Transverse colon (tissue), 4 donors: ENCODE measurements around the gene IDUA. TPM values are rescaled to one million over a fixed set of nuclear protein-coding genes. Genes with fewer than 3 reads are reported as not detected.
"Not testable (repeated sequence)": the region's sequence is repeated elsewhere in the genome, so short reads cannot be mapped to it uniquely, and the experiment has no call there.

Source experiments
- DNase-seq: peaks from one replicate; pipeline ENCODE4 v3.0.0-alpha.2; 2019
- H3K27ac ChIP-seq, 4 donors: fragments of 200-600 bp; sonication (generic); 2 replicates each; pipeline ENCODE4 v1.5.1; 2016 to 2018; ENCODE audit warnings: inconsistent platforms in 4 of 4
- H3K27me3 ChIP-seq: fragments of 200-600 bp; sonication (generic); 2 replicates; pipeline ENCODE4 v1.5.1; 2017; ENCODE audit warnings: inconsistent platforms
- H3K36me3 ChIP-seq, 4 donors: fragments of 200-600 bp; sonication (generic); 2 replicates each; pipeline ENCODE4 v1.5.1; 2017 to 2019; ENCODE audit warnings: inconsistent platforms in 4 of 4
- H3K4me1 ChIP-seq, 4 donors: fragments of 200-600 bp; sonication (generic); 2 replicates each; pipeline ENCODE4 v1.5.1; 2017 to 2020; ENCODE audit warnings: inconsistent platforms in 4 of 4
- H3K4me3 ChIP-seq, 4 donors: fragments of 200-600 bp; sonication (generic); 1 replicate in 1 of 4; 2 replicates in 3 of 4; pipeline versions ENCODE4 v1.5.1 to v1.6.1; 2017 to 2019; ENCODE audit warnings: inconsistent platforms in 4 of 4
- H3K9me3 ChIP-seq, 2 donors: fragments of 200-600 bp; sonication (generic); 2 replicates each; pipeline ENCODE4 v1.5.1; 2017 to 2019; ENCODE audit warnings: inconsistent platforms in 2 of 2
- CTCF ChIP-seq, 5 experiments: fragments of 200-600 bp in 3 of 5; fragments of 450-650 bp in 2 of 5; sonication (generic) in 3 of 5; IDR thresholded peaks; 1 replicate in 2 of 5; 2 replicates in 3 of 5; pipeline ENCODE4 v1.5.1; 2016 to 2017; ENCODE audit warnings: antibody characterized with exemption in 5 of 5, inconsistent platforms in 3 of 5, mild to moderate bottlenecking in 2 of 5, moderate library complexity in 1 of 5
- EP300 ChIP-seq: sonication (generic); formaldehyde crosslinking; IDR thresholded peaks from one replicate; pipeline ENCODE4 v1.6.1; 2017; ENCODE audit warnings: antibody characterized with exemption, low read depth
- POLR2A ChIP-seq: fragments of 450-650 bp; IDR thresholded peaks from one replicate; pipeline ENCODE4 v1.6.1; 2016; ENCODE audit warnings: antibody characterized with exemption, mild to moderate bottlenecking, moderate library complexity
- POLR2AphosphoS5 ChIP-seq, 3 donors: sonication (generic); formaldehyde crosslinking; IDR thresholded peaks; one replicate each; pipeline ENCODE4 v1.6.1; 2016; ENCODE audit warnings: antibody characterized with exemption in 3 of 3
- WGBS, 2 donors: methylation state at CpG; one replicate each; pipeline ENCODE4 v1.1.5; 2018; ENCODE audit warnings: low coverage in 1 of 2; 5-methylcytosine and 5-hydroxymethylcytosine counted together
- in situ Hi-C, 4 donors: fragments of 200-750 bp; cut with MboI; loops; one replicate each; pipeline versions ENCODE4 v1.15.0 to v1.15.1; 2017; ENCODE audit warnings: low sequenced_read_pairs in 3 of 4, low pct_ligation_motif_present in 1 of 4, low pct_unique_long_range_greater_than_20kb in 1 of 4
- intact Hi-C: fragments of 100-400 bp; cut with DNase I; formaldehyde crosslinking; loops from one replicate; pipeline ENCODE4 v1.15.1; 2023; ENCODE audit warnings: low total_unique reads
- total RNA-seq, 4 donors: library from RNA; depleted of rRNA; stranded (reverse); fragments of >200 nt; gene quantifications; one replicate each; pipeline ENCODE4 v1.1.0, GENCODE V29; 2016

The IDUA gene
- total RNA-seq, 4 donors from 2014 or later: 25.9 to 78.6 (median 40.4) TPM

GRCh38 chr4:1052231-1052671 is 65.4 kb downstream of the IDUA start:
- Histone ChIP-seq H3K27ac (no peak overlapping the region), H3K36me3 (no peaks in the 10 kb centered on the region), H3K4me1 (peaks cover 0 to 16% (median 10%) of the 10 kb centered on the region in 4 donors), H3K9me3 (no peaks in the 10 kb centered on the region), H3K4me3 (no peak overlapping the region), H3K27me3 (peaks cover 58% of the 10 kb centered on the region)
- WGBS, 2 donors: 71% methylated on average over 15 of the region's 15 CpGs; no CpG with 5 or more reads in 1 of the 2 donors
- no peak for TF ChIP-seq POLR2A
- no peak for TF ChIP-seq EP300
- TF ChIP-seq POLR2AphosphoS5 (IDR thresholded peaks at IDR 0.05): no peak
- no peak for TF ChIP-seq CTCF (IDR thresholded peaks at IDR 0.05)
- in situ Hi-C loops (no loop called here), intact Hi-C loops (no loop called here)
- no peak for DNase-seq

DNA sequence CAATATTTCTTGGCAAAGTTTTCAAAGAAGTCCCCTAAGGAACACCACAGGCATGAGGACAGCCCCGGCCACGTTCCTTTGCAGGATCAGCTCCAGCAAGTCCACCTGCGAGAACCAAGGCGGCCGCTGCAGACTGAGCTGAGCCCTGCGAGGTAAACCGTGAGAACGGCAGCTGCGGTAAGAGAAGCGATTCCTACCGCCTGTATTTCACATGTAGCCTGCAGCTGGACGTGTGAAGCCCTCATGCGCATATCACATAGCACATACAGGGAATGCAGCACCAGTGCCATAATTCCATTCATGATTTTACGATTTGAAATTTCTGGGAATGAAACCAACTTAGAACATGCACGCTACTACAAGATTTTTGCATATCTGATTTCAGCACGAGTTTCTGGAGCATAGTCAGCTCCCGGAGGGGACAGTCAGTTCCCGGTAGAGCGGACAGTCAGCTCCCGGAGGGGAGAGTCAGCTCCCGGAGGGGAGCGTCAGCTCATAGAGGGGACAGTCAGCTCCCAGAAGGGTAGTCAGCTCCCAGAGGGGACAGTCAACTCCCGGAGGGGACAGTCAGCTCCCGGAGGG is 66.3 kb downstream of the IDUA start:
- Histone ChIP-seq H3K36me3 (no peaks in the 10 kb centered on the region), H3K9me3 (no peaks in the 10 kb centered on the region), H3K27ac (no peak overlapping the region), H3K4me1 (peaks cover 0 to 8% (median 4%) of the 10 kb centered on the region in 4 donors), H3K4me3 (no peak overlapping the region), H3K27me3 (peaks cover 58% of the 10 kb centered on the region)
- in situ Hi-C loops: no loop called here
- no peak for DNase-seq
- TF ChIP-seq EP300 (peak; percentile 22), CTCF (IDR thresholded peaks at IDR 0.05) (no peak)
- intact Hi-C loops: no loop called here
- 30 to 48% methylated on average over 8 to 24 of the region's 24 CpGs for WGBS, 2 donors

DNA sequence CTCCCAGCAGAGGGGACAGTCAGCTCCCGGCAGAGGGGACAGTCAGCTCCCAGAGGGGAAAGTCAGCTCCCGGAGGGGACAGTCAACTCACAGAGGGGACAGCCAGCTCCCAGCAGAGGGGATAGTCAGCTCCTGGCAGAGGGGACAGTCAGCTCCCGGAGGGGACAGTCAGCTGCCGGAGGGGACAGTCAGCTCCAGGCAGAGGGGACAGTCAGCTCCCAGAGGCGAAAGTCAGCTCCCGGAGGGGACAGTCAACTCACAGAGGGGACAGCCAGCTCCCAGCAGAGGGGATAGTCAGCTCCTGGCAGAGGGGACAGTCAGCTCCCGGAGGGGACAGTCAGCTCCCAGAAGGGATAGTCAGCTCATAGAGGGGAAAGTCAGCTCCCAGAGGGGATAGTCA is 67.0 kb downstream of the IDUA start:
- DNase-seq, H3K27ac ChIP-seq, intact Hi-C loops: not testable (repeated sequence)

More for the DNA sequence above, 67.0 kb downstream of the IDUA start:
- H3K4me3 ChIP-seq, H3K36me3 ChIP-seq, in situ Hi-C loops, H3K9me3 ChIP-seq: not testable (repeated sequence)
- Histone ChIP-seq H3K27me3 (peaks cover 62% of the 10 kb centered on the region), H3K4me1 (peaks cover 0 to 13% (median 5%) of the 10 kb centered on the region in 4 donors)
- 56% methylated on average over 7 of the region's 7 CpGs; no CpG with 5 or more reads in 1 of the 2 donors for WGBS, 2 donors

Other genes with a start within 250 kb of the IDUA start
- 1 to 10 TPM in 1 of 4 donors, under 1 TPM in 2, not detected in 1; 0.32 to 3.7 (median 0.41) TPM for gene CPLX1, start 160.9 kb upstream of the IDUA start, total RNA-seq
- gene GAK, start 54.7 kb upstream of the IDUA start, total RNA-seq: 100 to 1,000 TPM; 230 to 882 (median 305) TPM
- gene TMEM175, start 54.6 kb upstream of the IDUA start, total RNA-seq: 100 to 1,000 TPM in 1 of 4 donors, 10 to 100 TPM in 3; 44.0 to 116 (median 50.5) TPM
- gene DGKQ, start 13.5 kb upstream of the IDUA start, total RNA-seq: 100 to 1,000 TPM in 2 of 4 donors, 10 to 100 TPM in 2; 51.8 to 147 (median 86.0) TPM
- gene SLC26A1, start 6.4 kb downstream of the IDUA start, total RNA-seq: 1 to 10 TPM; 1.7 to 4.1 (median 2.8) TPM
- 10 to 100 TPM; 11.7 to 15.9 (median 14.2) TPM for gene FGFRL1, start 24.6 kb downstream of the IDUA start, total RNA-seq
- gene RNF212, start 126.5 kb downstream of the IDUA start, total RNA-seq: 1 to 10 TPM in 2 of 4 donors, not detected in 2; 2.5 to 9.1 TPM
- gene SPON2, start 185.5 kb downstream of the IDUA start, total RNA-seq: 100 to 1,000 TPM in 1 of 4 donors, 10 to 100 TPM in 3; 45.4 to 127 (median 53.1) TPM